C4-2B (cell line): ENCODE data around the gene CDH12.

Experiments
- ZFX ChIP-seq: fragments of 450-650 bp; IDR thresholded peaks from 2 replicates; pipeline ENCODE4 v1.6.1; 2017
- TF ChIP-seq, protein P1 (sequence below): fragments of 450-650 bp; conservative IDR thresholded peaks from 2 replicates; pipeline ENCODE4 v1.5.1; 2017; ENCODE audit warnings: mild to moderate bottlenecking

GRCh38 chr5:22754155-22754554, 99.0 kb downstream of the CDH12 start:
- TF ChIP-seq, protein P1, sequence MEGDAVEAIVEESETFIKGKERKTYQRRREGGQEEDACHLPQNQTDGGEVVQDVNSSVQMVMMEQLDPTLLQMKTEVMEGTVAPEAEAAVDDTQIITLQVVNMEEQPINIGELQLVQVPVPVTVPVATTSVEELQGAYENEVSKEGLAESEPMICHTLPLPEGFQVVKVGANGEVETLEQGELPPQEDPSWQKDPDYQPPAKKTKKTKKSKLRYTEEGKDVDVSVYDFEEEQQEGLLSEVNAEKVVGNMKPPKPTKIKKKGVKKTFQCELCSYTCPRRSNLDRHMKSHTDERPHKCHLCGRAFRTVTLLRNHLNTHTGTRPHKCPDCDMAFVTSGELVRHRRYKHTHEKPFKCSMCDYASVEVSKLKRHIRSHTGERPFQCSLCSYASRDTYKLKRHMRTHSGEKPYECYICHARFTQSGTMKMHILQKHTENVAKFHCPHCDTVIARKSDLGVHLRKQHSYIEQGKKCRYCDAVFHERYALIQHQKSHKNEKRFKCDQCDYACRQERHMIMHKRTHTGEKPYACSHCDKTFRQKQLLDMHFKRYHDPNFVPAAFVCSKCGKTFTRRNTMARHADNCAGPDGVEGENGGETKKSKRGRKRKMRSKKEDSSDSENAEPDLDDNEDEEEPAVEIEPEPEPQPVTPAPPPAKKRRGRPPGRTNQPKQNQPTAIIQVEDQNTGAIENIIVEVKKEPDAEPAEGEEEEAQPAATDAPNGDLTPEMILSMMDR = no peak
- TF ChIP-seq ZFX = no peak
